ENCODE measurements around the gene PPP6R2.

PPP6R2 gene

DNA sequence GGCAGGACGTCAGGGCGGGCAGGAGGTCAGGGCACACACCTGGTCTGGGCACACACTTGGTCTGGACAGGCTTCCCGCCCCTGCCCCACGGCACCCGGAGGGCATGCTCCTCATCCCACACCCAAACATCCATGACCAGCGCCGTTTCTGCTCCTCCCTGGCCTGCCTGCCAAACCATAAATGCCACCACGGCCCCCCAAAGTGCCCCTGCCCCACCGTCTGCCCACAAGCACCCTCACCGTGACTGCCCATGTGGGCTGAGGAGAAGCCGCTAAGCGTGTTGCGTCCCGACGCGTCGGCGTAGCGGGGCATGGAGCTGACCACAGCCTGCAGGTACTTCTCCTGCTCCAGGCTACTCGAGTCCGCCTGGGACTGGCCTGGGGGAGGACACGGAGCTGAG is 115.9 kb downstream of the PPP6R2 start:
- H4K20me1 ChIP-seq (ENCODE audit: insufficient read depth, low read length, poor library complexity, severe bottlenecking) = peaks cover 9% of the 10 kb centered on the region

GRCh38 chr22:50459496-50460140 is 116.5 kb downstream of the PPP6R2 start:
- peaks cover 8% of the 10 kb centered on the region; the same call in 1 of the 2 replicates for H3K79me2 ChIP-seq (ENCODE audit: insufficient read depth, low read length)
- H3K36me3 ChIP-seq (ENCODE audit: insufficient read depth, low read length) = peaks cover 94% of the 10 kb centered on the region; the same call in 1 of the 2 replicates
- H3K4me3 ChIP-seq (ENCODE audit: low read length, poor library complexity, severe bottlenecking) = no peak overlapping the region
- no peaks in the 10 kb centered on the region for H3K9me3 ChIP-seq (ENCODE audit: insufficient read depth, low read depth, low read length)
- H3K4me2 ChIP-seq (ENCODE audit: low read depth, low read length, poor library complexity, severe bottlenecking) = no peak overlapping the region
- H4K20me1 ChIP-seq (ENCODE audit: insufficient read depth, low read length, poor library complexity, severe bottlenecking) = peaks cover 9% of the 10 kb centered on the region
- no peaks in the 10 kb centered on the region for H3K9me2 ChIP-seq (replicated peaks; ENCODE audit: low read depth, low read length)
- no peak overlapping the region for H2AFZ ChIP-seq (ENCODE audit: low read length)
- H3K9ac ChIP-seq (ENCODE audit: low read depth, low read length, poor library complexity, severe bottlenecking) = no peak overlapping the region
- no peaks in the 10 kb centered on the region for H3K27me3 ChIP-seq (ENCODE audit: insufficient read depth, low read length, poor library complexity, severe bottlenecking)
- TF ChIP-seq, protein P1, sequence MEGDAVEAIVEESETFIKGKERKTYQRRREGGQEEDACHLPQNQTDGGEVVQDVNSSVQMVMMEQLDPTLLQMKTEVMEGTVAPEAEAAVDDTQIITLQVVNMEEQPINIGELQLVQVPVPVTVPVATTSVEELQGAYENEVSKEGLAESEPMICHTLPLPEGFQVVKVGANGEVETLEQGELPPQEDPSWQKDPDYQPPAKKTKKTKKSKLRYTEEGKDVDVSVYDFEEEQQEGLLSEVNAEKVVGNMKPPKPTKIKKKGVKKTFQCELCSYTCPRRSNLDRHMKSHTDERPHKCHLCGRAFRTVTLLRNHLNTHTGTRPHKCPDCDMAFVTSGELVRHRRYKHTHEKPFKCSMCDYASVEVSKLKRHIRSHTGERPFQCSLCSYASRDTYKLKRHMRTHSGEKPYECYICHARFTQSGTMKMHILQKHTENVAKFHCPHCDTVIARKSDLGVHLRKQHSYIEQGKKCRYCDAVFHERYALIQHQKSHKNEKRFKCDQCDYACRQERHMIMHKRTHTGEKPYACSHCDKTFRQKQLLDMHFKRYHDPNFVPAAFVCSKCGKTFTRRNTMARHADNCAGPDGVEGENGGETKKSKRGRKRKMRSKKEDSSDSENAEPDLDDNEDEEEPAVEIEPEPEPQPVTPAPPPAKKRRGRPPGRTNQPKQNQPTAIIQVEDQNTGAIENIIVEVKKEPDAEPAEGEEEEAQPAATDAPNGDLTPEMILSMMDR (conservative IDR thresholded peaks at IDR 0.05; ENCODE audit: low read length) = 0 out of 2 replicates have a peak, but pooled peaks have one; percentile 9
- TF ChIP-seq EZH2phosphoT487 (IDR thresholded peaks at IDR 0.05; ENCODE audit: borderline replicate concordance) = no peak
- no peaks in the 10 kb centered on the region for H3F3A ChIP-seq (ENCODE audit: low read depth)
- H3K4me1 ChIP-seq (ENCODE audit: insufficient read depth, low read length, poor library complexity, severe bottlenecking) = no peaks in the 10 kb centered on the region

More for the DNA sequence above, 115.9 kb downstream of the PPP6R2 start:
- no peaks in the 10 kb centered on the region for H3K9me2 ChIP-seq (replicated peaks; ENCODE audit: low read depth, low read length)
- no peak overlapping the region for H3K4me2 ChIP-seq (ENCODE audit: low read depth, low read length, poor library complexity, severe bottlenecking)
- peaks cover 8% of the 10 kb centered on the region; the same call in 1 of the 2 replicates for H3K79me2 ChIP-seq (ENCODE audit: insufficient read depth, low read length)
- H3K4me1 ChIP-seq (ENCODE audit: insufficient read depth, low read length, poor library complexity, severe bottlenecking) = no peaks in the 10 kb centered on the region
- no peaks in the 10 kb centered on the region for H3K9me3 ChIP-seq (ENCODE audit: insufficient read depth, low read depth, low read length)
- no peak overlapping the region for H2AFZ ChIP-seq (ENCODE audit: low read length)
- H3F3A ChIP-seq (ENCODE audit: low read depth) = no peaks in the 10 kb centered on the region
- no peak overlapping the region for H3K9ac ChIP-seq (ENCODE audit: low read depth, low read length, poor library complexity, severe bottlenecking)
- H3K27me3 ChIP-seq (ENCODE audit: insufficient read depth, low read length, poor library complexity, severe bottlenecking) = no peaks in the 10 kb centered on the region
- TF ChIP-seq, protein P1 (conservative IDR thresholded peaks at IDR 0.05; ENCODE audit: low read length) = no peak
- TF ChIP-seq EZH2phosphoT487 (IDR thresholded peaks at IDR 0.05; ENCODE audit: borderline replicate concordance) = no peak
- no peak overlapping the region for H3K4me3 ChIP-seq (ENCODE audit: low read length, poor library complexity, severe bottlenecking)
- peaks cover 94% of the 10 kb centered on the region; the same call in 1 of the 2 replicates for H3K36me3 ChIP-seq (ENCODE audit: insufficient read depth, low read length)

GRCh38 chr22:50460938-50461337 is 117.8 kb downstream of the PPP6R2 start:
- no peak overlapping the region for H3K4me3 ChIP-seq (ENCODE audit: low read length, poor library complexity, severe bottlenecking)
- H3K4me1 ChIP-seq (ENCODE audit: insufficient read depth, low read length, poor library complexity, severe bottlenecking) = no peaks in the 10 kb centered on the region
- peaks cover 13% of the 10 kb centered on the region for H4K20me1 ChIP-seq (ENCODE audit: insufficient read depth, low read length, poor library complexity, severe bottlenecking)
- H3K9ac ChIP-seq (ENCODE audit: low read depth, low read length, poor library complexity, severe bottlenecking) = no peak overlapping the region
- no peak overlapping the region for H2AFZ ChIP-seq (ENCODE audit: low read length)
- H3K27me3 ChIP-seq (ENCODE audit: insufficient read depth, low read length, poor library complexity, severe bottlenecking) = no peaks in the 10 kb centered on the region
- no peak for TF ChIP-seq EZH2phosphoT487 (IDR thresholded peaks at IDR 0.05; ENCODE audit: borderline replicate concordance)
- TF ChIP-seq, protein P1 (conservative IDR thresholded peaks at IDR 0.05; ENCODE audit: low read length) = no peak
- H3K79me2 ChIP-seq (ENCODE audit: insufficient read depth, low read length) = peaks cover 17% of the 10 kb centered on the region; the same call in 1 of the 2 replicates
- H3K9me2 ChIP-seq (replicated peaks; ENCODE audit: low read depth, low read length) = no peaks in the 10 kb centered on the region
- H3K36me3 ChIP-seq (ENCODE audit: insufficient read depth, low read length) = peaks cover 95% of the 10 kb centered on the region; the same call in 1 of the 2 replicates
- H3F3A ChIP-seq (ENCODE audit: low read depth) = no peaks in the 10 kb centered on the region
- H3K4me2 ChIP-seq (ENCODE audit: low read depth, low read length, poor library complexity, severe bottlenecking) = no peak overlapping the region
- H3K9me3 ChIP-seq (ENCODE audit: insufficient read depth, low read depth, low read length) = no peaks in the 10 kb centered on the region

Data from Loucy (cell line).